Measurements from ENCODE around the gene SLC2A5.
"Not testable (repeated sequence)": the region's sequence is repeated elsewhere in the genome, so short reads cannot be mapped to it uniquely, and the experiment has no call there.

The SLC2A5 gene

GRCh38 chr1:9004700-9005394 lies 64.6 kb downstream of the SLC2A5 start:
- TF ChIP-seq, protein P1, sequence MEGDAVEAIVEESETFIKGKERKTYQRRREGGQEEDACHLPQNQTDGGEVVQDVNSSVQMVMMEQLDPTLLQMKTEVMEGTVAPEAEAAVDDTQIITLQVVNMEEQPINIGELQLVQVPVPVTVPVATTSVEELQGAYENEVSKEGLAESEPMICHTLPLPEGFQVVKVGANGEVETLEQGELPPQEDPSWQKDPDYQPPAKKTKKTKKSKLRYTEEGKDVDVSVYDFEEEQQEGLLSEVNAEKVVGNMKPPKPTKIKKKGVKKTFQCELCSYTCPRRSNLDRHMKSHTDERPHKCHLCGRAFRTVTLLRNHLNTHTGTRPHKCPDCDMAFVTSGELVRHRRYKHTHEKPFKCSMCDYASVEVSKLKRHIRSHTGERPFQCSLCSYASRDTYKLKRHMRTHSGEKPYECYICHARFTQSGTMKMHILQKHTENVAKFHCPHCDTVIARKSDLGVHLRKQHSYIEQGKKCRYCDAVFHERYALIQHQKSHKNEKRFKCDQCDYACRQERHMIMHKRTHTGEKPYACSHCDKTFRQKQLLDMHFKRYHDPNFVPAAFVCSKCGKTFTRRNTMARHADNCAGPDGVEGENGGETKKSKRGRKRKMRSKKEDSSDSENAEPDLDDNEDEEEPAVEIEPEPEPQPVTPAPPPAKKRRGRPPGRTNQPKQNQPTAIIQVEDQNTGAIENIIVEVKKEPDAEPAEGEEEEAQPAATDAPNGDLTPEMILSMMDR (IDR thresholded peaks at IDR 0.05; ENCODE audit: low read depth, low read length), result peak; percentile 93

GRCh38 chr1:9004031-9004699 lies 65.3 kb downstream of the SLC2A5 start:
- H3K27ac ChIP-seq, result no peak overlapping the region
- no peak overlapping the region for H3K4me3 ChIP-seq (ENCODE audit: low read depth, low read length)
- no peaks in the 10 kb centered on the region for H3K36me3 ChIP-seq
- H3K9me3 ChIP-seq (ENCODE audit: severe bottlenecking), result no peaks in the 10 kb centered on the region
- TF ChIP-seq, protein P1 (IDR thresholded peaks at IDR 0.05; ENCODE audit: low read depth, low read length), result no peak
- H3K27me3 ChIP-seq (ENCODE audit: insufficient read depth, low read depth, severe bottlenecking), result no peaks in the 10 kb centered on the region
- DNase-seq, result no peak

More at GRCh38 chr1:9004700-9005394, 64.6 kb downstream of the SLC2A5 start:
- no peak overlapping the region for H3K27ac ChIP-seq
- DNase-seq, result peak; percentile 79
- H3K4me3 ChIP-seq (ENCODE audit: low read depth, low read length), result no peak overlapping the region
- no peaks in the 10 kb centered on the region for H3K27me3 ChIP-seq (ENCODE audit: insufficient read depth, low read depth, severe bottlenecking)
- no peaks in the 10 kb centered on the region for H3K9me3 ChIP-seq (ENCODE audit: severe bottlenecking)
- H3K36me3 ChIP-seq, result no peaks in the 10 kb centered on the region

DNA sequence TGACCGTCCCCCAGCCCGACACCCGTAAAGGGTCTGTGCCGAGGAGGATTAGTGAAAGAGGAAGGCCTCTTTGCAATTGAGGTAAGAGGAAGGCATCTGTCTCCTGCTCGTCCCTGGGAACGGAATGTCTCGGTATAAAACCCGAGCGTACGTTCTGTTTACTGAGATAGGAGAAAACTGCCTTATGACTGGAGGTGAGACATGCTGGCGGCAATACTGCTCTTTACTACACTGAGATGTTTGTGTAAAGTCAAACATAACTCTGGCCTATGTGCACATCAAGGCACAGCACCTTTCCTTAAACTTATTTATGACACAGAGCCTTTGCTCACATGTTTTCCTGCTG lies 67.2 kb downstream of the SLC2A5 start:
- H3K9me3 ChIP-seq (ENCODE audit: severe bottlenecking); H3K36me3 ChIP-seq; H3K27me3 ChIP-seq (ENCODE audit: insufficient read depth, low read depth, severe bottlenecking); H3K27ac ChIP-seq; DNase-seq; H3K4me3 ChIP-seq (ENCODE audit: low read depth, low read length): not testable (repeated sequence)

DNA sequence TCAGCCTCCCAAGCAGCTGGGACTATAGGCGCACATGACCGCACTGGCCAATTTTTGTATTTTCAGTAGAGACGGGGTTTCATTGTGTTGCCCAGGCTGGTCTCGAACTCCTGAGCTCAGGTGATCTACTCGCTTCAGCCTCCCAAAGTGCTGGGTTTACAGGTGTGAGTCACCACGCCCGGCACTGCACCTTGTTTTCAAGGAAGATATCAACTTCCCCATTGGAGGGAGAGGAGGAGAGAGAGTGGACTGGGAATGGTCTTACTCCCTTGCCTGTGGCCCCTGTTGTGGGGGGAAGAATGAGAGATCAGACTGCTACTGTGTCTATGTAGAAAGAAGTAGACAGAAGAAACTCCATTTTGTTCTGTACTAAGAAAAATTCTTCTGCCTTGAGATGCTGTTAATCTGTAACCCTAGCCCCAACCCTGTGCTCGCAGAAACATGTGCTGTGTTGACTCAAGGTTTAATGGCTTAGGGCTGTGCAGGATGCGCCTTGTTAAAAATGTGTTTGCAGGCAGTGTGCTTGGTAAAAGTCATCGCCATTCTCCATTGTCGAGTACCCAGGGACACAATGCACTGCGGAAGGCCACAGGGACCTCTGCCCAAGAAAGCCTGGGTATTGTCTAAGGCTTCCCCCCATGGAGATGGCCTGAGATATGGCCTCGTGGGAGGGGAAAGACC lies 67.8 kb downstream of the SLC2A5 start:
- H3K36me3 ChIP-seq; H3K9me3 ChIP-seq (ENCODE audit: severe bottlenecking); H3K27ac ChIP-seq: not testable (repeated sequence)

DNA sequence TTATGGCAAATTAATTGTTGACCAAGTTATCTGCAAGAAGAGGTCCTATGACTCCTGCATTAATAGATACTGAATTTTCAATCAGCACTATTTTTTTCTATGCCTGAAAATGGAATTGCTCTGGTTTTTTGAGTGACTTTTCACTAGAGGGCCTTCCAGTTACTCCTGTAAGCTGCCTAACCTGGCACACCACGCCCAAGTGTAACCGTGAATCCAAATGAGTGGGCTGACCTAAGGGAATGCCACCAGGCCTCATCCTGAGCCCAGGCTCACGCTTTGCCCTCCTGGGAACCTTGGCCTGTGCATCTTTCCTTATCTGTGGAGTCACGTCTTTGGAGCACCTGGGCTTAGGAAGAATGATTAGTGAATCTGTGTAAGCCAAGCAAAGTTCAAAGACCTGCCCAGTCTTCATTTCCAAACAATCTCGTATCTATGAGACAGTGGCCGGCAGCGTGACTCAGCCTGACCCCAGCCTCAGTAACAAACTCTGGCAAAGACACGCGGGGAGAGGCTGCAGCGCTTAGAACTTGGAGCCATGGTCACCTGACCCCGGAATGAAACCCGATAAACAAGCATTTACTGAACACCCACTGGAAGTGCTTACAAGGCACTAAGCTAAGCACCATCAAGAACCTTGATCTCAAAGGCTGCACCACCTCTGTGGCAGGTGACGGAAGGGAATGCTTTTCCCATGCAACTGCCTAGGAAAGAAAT lies 75.3 kb downstream of the SLC2A5 start:
- H3K27me3 ChIP-seq (ENCODE audit: insufficient read depth, low read depth, severe bottlenecking); H3K36me3 ChIP-seq: not testable (repeated sequence)

More for the DNA sequence above, 67.8 kb downstream of the SLC2A5 start:
- not testable (repeated sequence) for H3K4me3 ChIP-seq (ENCODE audit: low read depth, low read length); DNase-seq; H3K27me3 ChIP-seq (ENCODE audit: insufficient read depth, low read depth, severe bottlenecking)

GRCh38 chr1:8992936-8993687 lies 76.3 kb downstream of the SLC2A5 start:
- H3K27me3 ChIP-seq (ENCODE audit: insufficient read depth, low read depth, severe bottlenecking), result no peaks in the 10 kb centered on the region
- no peak overlapping the region for H3K4me3 ChIP-seq (ENCODE audit: low read depth, low read length)

More for the DNA sequence above, 75.3 kb downstream of the SLC2A5 start:
- not testable (repeated sequence) for H3K9me3 ChIP-seq (ENCODE audit: severe bottlenecking); H3K4me3 ChIP-seq (ENCODE audit: low read depth, low read length); DNase-seq; H3K27ac ChIP-seq

More at GRCh38 chr1:8992936-8993687, 76.3 kb downstream of the SLC2A5 start:
- DNase-seq, result no peak
- no peak overlapping the region for H3K27ac ChIP-seq
- H3K36me3 ChIP-seq, result no peaks in the 10 kb centered on the region
- H3K9me3 ChIP-seq (ENCODE audit: severe bottlenecking), result no peaks in the 10 kb centered on the region
- TF ChIP-seq, protein P1 (IDR thresholded peaks at IDR 0.05; ENCODE audit: low read depth, low read length), result no peak
